Lower leg skin (tissue), 4 donors: ENCODE results near the gene DECR2. TPM values are rescaled to one million over a fixed set of nuclear protein-coding genes. Genes with fewer than 3 reads are reported as not detected.

ENCODE experiments used
- DNase-seq, 2 donors: peaks; one replicate each; pipeline ENCODE4 v3.0.0-alpha.2; 2019; ENCODE audit warnings: low spot score in 2 of 2
- H3K4me3 ChIP-seq: fragments of 200-600 bp; sonication (generic); 2 replicates; pipeline ENCODE4 v1.5.1; 2017; ENCODE audit warnings: mild to moderate bottlenecking, low read depth; ENCODE audit not compliant: poor library complexity, severe bottlenecking
- POLR2A ChIP-seq, 2 donors: fragments of 450-650 bp; IDR thresholded peaks; one replicate each; pipeline ENCODE4 v1.6.1; 2016 to 2017; ENCODE audit warnings: antibody characterized with exemption in 2 of 2, mild to moderate bottlenecking in 1 of 2, moderate library complexity in 1 of 2
- WGBS, 2 donors: methylation state at CpG; one replicate each; pipeline ENCODE4 v1.1.5; 2018; 5-methylcytosine and 5-hydroxymethylcytosine counted together
- intact Hi-C: fragments of 100-400 bp; cut with DNase I; formaldehyde crosslinking; loops from one replicate; pipeline ENCODE4 v1.15.0; 2023; ENCODE audit warnings: low total_unique reads
- total RNA-seq, 4 donors: library from RNA; depleted of rRNA; stranded (reverse); fragments of >200 nt; gene quantifications; one replicate each; pipeline ENCODE4 v1.1.0, GENCODE V29; 2016
- TF ChIP-seq, protein P1 (sequence below), 3 donors: fragments of 450-650 bp; IDR thresholded peaks; one replicate each; pipeline ENCODE4 v1.5.1; 2016; ENCODE audit warnings: antibody characterized with exemption in 3 of 3, mild to moderate bottlenecking in 3 of 3, moderate library complexity in 2 of 3

The DECR2 gene
- total RNA-seq, 4 donors from 2014 or later: 14.0 to 21.0 (median 18.8) TPM

DNA sequence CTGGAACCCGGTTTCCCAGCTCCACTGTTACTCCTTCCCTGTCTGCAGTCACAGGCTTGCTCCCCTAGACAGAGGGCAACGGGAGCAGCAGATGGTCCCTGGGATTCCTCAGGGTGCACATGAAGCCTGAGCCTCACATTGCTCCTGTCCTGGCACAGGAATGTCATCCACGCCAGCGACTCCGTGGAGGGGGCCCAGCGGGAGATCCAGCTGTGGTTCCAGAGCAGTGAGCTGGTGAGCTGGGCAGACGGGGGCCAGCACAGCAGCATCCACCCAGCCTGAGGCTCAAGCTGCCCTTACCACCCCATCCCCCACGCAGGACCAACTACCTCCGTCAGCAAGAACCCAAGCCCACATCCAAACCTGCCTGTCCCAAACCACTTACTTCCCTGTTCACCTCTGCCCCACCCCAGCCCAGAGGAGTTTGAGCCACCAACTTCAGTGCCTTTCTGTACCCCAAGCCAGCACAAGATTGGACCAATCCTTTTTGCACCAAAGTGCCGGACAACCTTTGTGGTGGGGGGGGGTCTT, 1.6 kb upstream of the DECR2 start:
- intact Hi-C loops: no loop called here
- no peak for DNase-seq
- WGBS, 2 donors: 57 to 72% methylated on average over 6 to 10 of the region's 10 CpGs
- no peak for TF ChIP-seq POLR2A (IDR thresholded peaks at IDR 0.05)
- TF ChIP-seq, protein P1, sequence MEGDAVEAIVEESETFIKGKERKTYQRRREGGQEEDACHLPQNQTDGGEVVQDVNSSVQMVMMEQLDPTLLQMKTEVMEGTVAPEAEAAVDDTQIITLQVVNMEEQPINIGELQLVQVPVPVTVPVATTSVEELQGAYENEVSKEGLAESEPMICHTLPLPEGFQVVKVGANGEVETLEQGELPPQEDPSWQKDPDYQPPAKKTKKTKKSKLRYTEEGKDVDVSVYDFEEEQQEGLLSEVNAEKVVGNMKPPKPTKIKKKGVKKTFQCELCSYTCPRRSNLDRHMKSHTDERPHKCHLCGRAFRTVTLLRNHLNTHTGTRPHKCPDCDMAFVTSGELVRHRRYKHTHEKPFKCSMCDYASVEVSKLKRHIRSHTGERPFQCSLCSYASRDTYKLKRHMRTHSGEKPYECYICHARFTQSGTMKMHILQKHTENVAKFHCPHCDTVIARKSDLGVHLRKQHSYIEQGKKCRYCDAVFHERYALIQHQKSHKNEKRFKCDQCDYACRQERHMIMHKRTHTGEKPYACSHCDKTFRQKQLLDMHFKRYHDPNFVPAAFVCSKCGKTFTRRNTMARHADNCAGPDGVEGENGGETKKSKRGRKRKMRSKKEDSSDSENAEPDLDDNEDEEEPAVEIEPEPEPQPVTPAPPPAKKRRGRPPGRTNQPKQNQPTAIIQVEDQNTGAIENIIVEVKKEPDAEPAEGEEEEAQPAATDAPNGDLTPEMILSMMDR (IDR thresholded peaks at IDR 0.05): no peak
- H3K4me3 ChIP-seq: peak overlapping the region; percentile 77

DNA sequence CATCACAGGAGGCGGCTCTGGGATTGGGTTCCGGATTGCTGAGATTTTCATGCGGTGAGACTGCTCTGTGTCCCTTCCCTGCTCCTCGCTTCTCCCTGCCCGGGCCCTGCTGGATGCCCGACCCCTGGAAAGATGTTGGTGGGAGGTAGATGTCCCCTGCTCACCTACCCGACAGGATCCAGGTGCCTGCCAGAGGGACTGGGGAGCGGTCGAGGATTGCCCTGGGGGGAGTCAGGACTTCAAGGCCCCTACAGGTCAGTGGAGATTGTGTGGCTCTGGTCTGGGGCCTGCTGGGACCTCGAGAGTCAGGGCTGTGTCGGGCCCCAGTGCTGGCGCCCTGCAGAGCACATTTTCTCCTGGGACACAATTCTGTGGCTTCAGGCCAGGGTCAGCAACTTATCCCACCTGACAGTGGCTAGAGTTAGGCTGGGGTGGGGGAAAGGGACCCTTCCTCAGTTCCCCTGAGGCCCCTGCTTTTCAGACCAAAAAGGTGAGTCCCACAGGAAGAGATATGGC, 3.3 kb downstream of the DECR2 start:
- TF ChIP-seq POLR2A (IDR thresholded peaks at IDR 0.05): no peak
- TF ChIP-seq, protein P1 (IDR thresholded peaks at IDR 0.05): no peak
- intact Hi-C loops: no loop called here
- WGBS, 2 donors: 87 to 89% methylated on average over 9 to 12 of the region's 12 CpGs
- H3K4me3 ChIP-seq: no peak overlapping the region
- no peak for DNase-seq

GRCh38 chr16:405548-406506, 4.1 kb downstream of the DECR2 start:
- intact Hi-C loops: no loop called here
- no peak for DNase-seq
- WGBS, 2 donors: 82 to 87% methylated on average over 24 to 27 of the region's 27 CpGs
- H3K4me3 ChIP-seq: no peak overlapping the region
- TF ChIP-seq, protein P1 (IDR thresholded peaks at IDR 0.05): no peak
- TF ChIP-seq POLR2A (IDR thresholded peaks at IDR 0.05): no peak

GRCh38 chr16:407253-407652, 5.6 kb downstream of the DECR2 start:
- intact Hi-C loops: no loop called here
- 84 to 87% methylated on average over 14 of the region's 16 CpGs for WGBS, 2 donors

DNA sequence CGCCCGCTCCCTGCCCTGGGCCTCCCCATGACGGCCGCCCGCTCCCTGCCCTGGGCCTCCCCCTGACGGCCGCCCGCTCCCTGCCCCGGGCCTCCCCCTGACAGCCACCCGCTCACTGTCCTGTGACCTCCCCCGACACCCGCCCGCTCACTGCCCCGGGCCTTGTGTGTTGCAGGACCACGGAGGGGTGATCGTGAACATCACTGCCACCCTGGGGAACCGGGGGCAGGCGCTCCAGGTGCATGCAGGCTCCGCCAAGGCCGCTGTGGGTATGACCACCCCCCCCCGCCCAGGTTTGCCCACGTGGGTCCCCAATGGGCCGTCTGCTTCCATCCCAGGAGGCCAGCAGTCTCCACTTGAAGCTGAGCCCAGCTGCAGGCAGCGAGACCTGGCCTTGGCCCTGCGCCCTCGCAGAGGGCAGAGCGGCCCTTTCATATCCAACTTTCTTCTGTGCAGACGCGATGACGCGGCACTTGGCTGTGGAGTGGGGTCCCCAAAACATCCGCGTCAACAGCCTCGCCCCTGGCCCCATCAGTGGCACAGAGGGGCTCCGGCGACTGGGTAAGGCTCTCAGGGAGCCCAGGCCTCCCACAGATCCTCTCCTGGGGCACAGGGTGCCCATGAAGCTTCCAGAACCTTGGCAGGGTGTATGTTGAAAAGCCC, 9.0 kb downstream of the DECR2 start:
- intact Hi-C loops: no loop called here
- WGBS, 2 donors: 93% methylated on average over 33 to 34 of the region's 36 CpGs
- DNase-seq: no peak
- H3K4me3 ChIP-seq: no peak overlapping the region
- TF ChIP-seq, protein P1 (IDR thresholded peaks at IDR 0.05): no peak
- TF ChIP-seq POLR2A (IDR thresholded peaks at IDR 0.05): no peak

More at GRCh38 chr16:407253-407652, 5.6 kb downstream of the DECR2 start:
- no peak for TF ChIP-seq POLR2A (IDR thresholded peaks at IDR 0.05)
- TF ChIP-seq, protein P1 (IDR thresholded peaks at IDR 0.05): no peak
- H3K4me3 ChIP-seq: no peak overlapping the region
- no peak for DNase-seq
